AG08396 (cell line): ENCODE results near the gene ST3GAL2.
A peak's percentile ranks its signal among the peaks of the same experiment; 100 is the strongest.
"Not testable (repeated sequence)": the region's sequence is repeated elsewhere in the genome, so short reads cannot be mapped to it uniquely, and the experiment has no call there.

Experiments
- DNase-seq: peaks from one replicate; pipeline ENCODE4 v3.0.0; 2012; ENCODE audit warnings: low spot score, mixed read lengths

ST3GAL2 gene

DNA sequence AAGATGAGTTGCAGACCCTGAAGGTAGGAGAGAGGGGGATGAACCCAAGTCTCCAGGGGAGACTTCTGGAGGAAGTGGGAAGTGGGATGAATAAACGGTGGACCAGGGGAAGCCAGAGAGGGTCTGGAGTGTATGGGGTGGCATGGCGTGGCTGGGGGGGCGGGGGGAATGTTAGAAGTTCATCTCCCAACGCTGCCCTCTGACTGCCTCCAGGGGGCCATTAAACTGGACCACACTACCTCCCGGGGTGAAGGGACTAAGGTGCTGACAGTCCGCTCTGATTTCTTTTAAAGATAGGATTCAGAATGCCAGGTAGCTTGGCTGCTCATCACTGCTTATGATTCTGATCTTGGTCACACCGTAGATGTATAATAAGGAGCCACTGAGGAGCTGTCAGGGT is 21.2 kb downstream of the ST3GAL2 start:
- DNase-seq, result no peak

- no peak for DNase-seq
Measured at GRCh38 chr16:70416748-70417616, 21.9 kb downstream of the ST3GAL2 start.

DNA sequence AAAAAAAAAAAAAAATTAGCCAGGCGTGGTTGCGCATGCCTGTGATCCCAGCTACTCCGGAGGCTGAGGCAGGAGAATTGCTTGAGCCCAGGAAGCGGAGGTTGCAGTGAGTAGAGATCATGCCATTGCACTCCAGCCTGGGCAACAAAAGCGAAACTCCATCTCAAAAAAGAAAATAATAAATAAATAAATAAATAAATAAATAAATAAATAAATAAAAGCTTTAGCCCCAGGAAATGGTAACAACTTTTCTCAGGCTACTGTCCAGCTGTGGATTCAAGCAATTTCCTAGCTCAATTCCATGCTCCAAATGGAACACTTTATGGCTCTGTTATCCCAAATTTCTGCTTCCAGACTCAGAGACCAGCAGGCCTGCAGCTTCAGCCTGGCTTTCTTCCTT is 25.3 kb downstream of the ST3GAL2 start:
- DNase-seq, result not testable (repeated sequence)

- no peak for DNase-seq
Measured at GRCh38 chr16:70412385-70412784, 26.5 kb downstream of the ST3GAL2 start.

- DNase-seq, result no peak
Measured at GRCh38 chr16:70410734-70411133, 28.2 kb downstream of the ST3GAL2 start.

DNA sequence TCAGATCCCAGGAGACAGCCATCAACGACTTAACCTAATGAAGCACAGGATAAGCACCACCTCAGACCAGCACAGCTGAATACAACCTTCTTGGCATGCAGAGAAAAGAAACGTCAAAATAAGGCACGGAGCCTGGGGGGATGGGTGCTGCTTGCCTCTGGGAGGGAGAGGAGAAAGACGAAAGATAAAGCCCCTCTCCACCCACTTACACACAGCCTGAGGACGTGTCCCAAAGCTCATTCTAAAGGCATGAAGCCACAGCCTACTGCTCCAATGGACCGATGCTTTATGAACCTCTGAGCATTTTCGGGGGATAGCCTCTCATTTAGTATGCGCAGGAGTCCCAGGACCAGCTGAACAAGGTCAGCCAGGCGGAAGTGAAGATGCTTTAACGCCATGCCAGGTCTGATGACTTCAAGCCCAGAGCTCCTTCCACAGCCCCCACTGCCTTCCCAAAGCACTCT is 31.1 kb downstream of the ST3GAL2 start:
- DNase-seq, result no peak

- DNase-seq, result not testable (repeated sequence)
Measured at GRCh38 chr16:70406104-70406503, 32.8 kb downstream of the ST3GAL2 start.

GRCh38 chr16:70402916-70403659 is 35.8 kb downstream of the ST3GAL2 start:
- DNase-seq, result no peak

DNA sequence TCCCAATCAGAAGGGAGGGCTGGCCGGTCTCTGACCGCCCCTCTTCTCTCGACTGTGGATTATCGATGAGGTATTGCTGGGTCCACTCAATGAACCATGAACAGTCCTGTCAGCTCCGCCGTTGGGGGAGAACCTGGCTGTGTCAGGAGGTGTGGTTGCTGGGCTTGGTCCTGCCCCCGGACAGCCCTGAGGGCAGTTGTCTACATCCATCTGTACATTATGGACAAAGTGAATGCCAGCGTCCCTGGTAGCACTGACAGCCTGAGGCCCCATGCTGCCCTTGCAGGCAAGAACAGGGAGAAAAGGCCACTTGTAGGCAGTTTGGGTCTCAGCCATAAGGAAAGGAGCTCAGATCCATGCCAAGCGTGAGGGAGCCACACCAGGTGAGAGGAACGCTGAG is 38.9 kb downstream of the ST3GAL2 start:
- DNase-seq, result no peak

DNA sequence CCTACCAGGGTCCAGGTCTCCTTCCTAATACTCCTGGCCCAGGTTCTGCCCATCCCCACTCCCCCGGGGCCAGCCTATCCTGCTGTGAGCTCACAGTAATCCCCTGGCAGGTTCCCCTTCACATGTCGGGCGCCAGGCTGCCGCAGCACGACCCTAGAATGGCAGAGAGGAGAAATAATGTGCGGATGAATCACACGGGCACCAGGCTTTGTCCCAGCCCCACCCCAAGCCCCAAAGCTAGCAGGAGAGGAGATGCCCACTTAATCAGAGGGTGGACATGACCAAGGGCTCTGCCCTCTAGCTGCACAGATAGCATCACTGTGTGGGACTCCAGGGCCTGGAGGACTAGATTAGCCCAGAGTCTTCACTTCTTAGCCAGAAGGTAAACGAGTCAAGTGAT is 39.5 kb downstream of the ST3GAL2 start:
- DNase-seq, result no peak

DNA sequence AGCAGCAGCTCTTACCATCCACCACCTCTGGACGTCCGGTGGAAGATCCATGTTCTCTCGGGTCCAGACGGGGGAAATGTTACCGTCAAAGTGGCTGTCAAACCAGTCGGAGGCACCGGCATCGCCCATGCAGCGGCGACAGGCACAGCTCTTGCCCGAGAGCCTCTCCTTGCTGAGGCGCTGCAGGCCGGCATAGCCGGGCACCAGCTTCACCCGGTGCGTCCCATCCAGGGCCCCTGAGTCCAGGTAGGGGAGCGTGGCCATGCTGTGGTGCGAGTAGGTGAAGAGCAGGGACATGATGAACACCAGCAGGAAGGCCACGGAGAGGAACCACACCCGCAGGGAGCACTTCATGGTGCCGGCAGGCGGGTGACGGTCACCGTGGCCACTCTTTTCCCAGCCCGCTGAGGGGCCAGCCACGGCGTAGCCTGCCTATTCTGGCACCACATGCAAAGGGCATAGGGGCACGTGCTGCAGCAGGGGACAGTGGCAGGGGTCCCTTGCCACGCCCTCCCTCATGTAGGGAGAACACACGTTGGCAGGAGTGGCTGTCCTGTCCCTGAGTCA is 40.6 kb downstream of the ST3GAL2 start:
- no peak for DNase-seq

GRCh38 chr16:70396246-70396904 is 42.5 kb downstream of the ST3GAL2 start:
- DNase-seq, result peak; percentile 45

DNA sequence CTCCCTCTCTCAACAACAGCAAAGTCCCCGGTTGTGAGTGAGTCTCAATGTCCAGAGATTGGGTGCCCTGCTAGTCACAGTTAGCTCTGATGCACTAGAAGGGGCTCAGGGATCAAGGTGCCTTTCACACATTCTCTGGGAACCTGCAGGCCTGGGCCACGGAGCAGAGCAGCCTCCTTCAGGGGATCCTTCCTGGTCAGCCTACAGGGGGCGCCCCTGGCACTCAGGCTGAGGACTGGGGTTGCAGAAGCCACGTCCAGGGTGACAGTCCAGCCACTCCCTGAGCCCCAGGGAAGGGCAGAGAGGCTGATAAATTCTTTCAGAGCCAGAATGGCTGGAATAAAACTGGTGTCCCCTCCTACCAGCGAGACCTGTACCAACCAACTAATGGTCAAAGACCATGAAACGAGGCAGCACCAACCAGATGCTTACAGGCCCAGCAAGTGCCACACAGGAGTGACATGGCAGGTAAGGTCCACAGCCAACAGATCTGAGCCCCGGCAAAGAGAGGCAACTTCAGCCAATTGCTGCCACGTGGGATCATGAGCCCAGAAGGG is 43.5 kb downstream of the ST3GAL2 start:
- peak; percentile 77 for DNase-seq

DNA sequence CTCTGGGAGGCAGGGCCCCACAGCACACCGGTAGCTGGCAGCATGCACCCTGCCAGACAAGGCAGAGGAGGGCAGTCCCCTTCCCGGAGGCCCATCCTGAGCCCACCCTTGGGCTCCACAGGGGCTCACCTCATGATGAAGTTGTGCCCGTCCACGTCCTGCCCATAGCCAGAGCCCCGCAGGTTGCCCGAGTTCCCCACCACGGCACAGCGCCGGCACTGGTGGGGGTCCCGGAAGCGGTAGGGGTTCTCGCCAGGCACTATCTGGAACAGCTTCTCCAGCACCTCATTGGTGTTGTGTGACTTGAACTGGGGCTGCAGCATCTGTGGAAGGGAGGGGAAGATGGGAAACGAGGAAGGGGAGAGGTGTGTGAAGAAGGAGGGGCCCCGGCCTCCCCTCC is 44.0 kb downstream of the ST3GAL2 start:
- no peak for DNase-seq

- DNase-seq, result no peak
Measured at GRCh38 chr16:70393662-70394061, 45.2 kb downstream of the ST3GAL2 start.

- DNase-seq, result no peak
Measured at GRCh38 chr16:70392606-70393005, 46.3 kb downstream of the ST3GAL2 start.

GRCh38 chr16:70391881-70392481 is 46.9 kb downstream of the ST3GAL2 start:
- DNase-seq, result peak; percentile 77

GRCh38 chr16:70391446-70391845 is 47.5 kb downstream of the ST3GAL2 start:
- DNase-seq, result no peak

GRCh38 chr16:70390774-70391173 is 48.1 kb downstream of the ST3GAL2 start:
- no peak for DNase-seq

DNA sequence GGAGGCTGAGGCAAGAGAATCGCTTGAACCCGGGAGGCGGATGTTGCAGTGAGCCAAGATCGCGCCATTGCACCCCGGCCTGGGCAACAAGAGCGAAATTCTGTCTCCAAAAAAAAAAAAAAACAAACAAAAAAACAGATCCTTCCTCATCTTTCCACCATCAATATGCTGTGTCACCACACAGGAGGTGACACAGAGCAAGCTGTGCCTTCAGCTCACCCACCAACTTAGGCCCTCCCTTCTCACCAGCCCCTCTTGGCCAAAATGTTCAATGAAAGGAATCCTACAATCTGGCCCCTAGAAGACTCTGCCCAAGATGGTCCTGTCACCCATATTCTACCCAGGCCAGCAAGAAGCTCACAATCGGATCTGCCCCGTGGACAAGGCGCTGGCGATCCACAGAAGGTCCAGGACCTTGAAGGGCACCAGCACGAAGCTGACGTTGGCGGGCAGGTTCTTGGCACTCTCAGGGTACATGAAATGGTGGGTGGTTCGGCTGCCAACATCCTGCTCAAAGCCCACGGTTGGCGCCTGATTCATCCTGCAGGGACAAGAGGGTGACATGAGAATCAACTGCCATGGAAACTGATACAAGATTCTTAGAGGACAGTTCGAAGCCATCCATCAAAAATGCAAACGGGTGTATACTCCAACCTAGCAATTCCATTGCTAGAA is 50.8 kb downstream of the ST3GAL2 start:
- no peak for DNase-seq
